Measurements from ENCODE around the gene EXOC1.

The EXOC1 gene

GRCh38 chr4:55820279-55820678, 33.2 kb upstream of the EXOC1 start:
- CTCF ChIA-PET: interaction anchor here (1.1 kb wide), 1 partner anchor 47 kb away, joined by 4 read pairs; no protein-coding TSS in a partner anchor
- H3K9me3 ChIP-seq (ENCODE audit: control extremely low read depth in 1 of 5, control insufficient read depth in 4 of 5, insufficient read depth in 2 of 5, low read depth in 1 of 5, low read length in 4 of 5): peaks cover 0 to 4% (median 0%) of the 10 kb centered on the region in 5 experiments
- H3K27me3 ChIP-seq (replicated peaks in 2 of 5; ENCODE audit: control insufficient read depth in 4 of 5, insufficient read depth in 5 of 5, low read length in 4 of 5): peaks cover 0 to 14% (median 0%) of the 10 kb centered on the region in 5 experiments
- no peak overlapping the region for H3K27ac ChIP-seq (ENCODE audit: insufficient read depth in 1 of 2, low read depth in 1 of 2, low read length in 2 of 2, poor library complexity in 1 of 2, severe bottlenecking in 2 of 2)
- no peak for DNase-seq
- POLR2A ChIA-PET: no interaction called here
- H3K4me3 ChIP-seq (ENCODE audit: control insufficient read depth in 1 of 7, extremely low read depth in 1 of 7, insufficient read depth in 4 of 7, low read depth in 2 of 7, low read length in 6 of 7): no peak overlapping the region
- WGBS (ENCODE audit: insufficient coverage): no CpG with 5 or more reads among the region's 2 CpGs
- H3K36me3 ChIP-seq (ENCODE audit: control insufficient read depth in 4 of 4, insufficient read depth in 4 of 4, low read length in 3 of 4): no peaks in the 10 kb centered on the region
- peaks cover 0 to 10% (median 4%) of the 10 kb centered on the region in 4 experiments for H3K4me1 ChIP-seq (ENCODE audit: control extremely low read depth in 1 of 4, control insufficient read depth in 4 of 4, insufficient read depth in 4 of 4, low read length in 3 of 4)

GRCh38 chr4:55822329-55822728, 31.1 kb upstream of the EXOC1 start:
- no peaks in the 10 kb centered on the region for H3K36me3 ChIP-seq (ENCODE audit: control insufficient read depth in 4 of 4, insufficient read depth in 4 of 4, low read length in 3 of 4)
- no peaks in the 10 kb centered on the region for H3K9me3 ChIP-seq (ENCODE audit: control extremely low read depth in 1 of 5, control insufficient read depth in 4 of 5, insufficient read depth in 2 of 5, low read depth in 1 of 5, low read length in 4 of 5)
- H3K4me3 ChIP-seq (ENCODE audit: control insufficient read depth in 1 of 7, extremely low read depth in 1 of 7, insufficient read depth in 4 of 7, low read depth in 2 of 7, low read length in 6 of 7): no peak overlapping the region
- ChIA-PET CTCF (no interaction called here), POLR2A (no interaction called here)
- no peak for DNase-seq
- 100% methylated on average over 2 of the region's 3 CpGs for WGBS (ENCODE audit: insufficient coverage)
- peaks cover 0 to 16% (median 0%) of the 10 kb centered on the region in 5 experiments for H3K27me3 ChIP-seq (replicated peaks in 2 of 5; ENCODE audit: control insufficient read depth in 4 of 5, insufficient read depth in 5 of 5, low read length in 4 of 5)
- H3K27ac ChIP-seq (ENCODE audit: insufficient read depth in 1 of 2, low read depth in 1 of 2, low read length in 2 of 2, poor library complexity in 1 of 2, severe bottlenecking in 2 of 2): no peak overlapping the region
- H3K4me1 ChIP-seq (ENCODE audit: control extremely low read depth in 1 of 4, control insufficient read depth in 4 of 4, insufficient read depth in 4 of 4, low read length in 3 of 4): peaks cover 0 to 10% (median 4%) of the 10 kb centered on the region in 4 experiments

GRCh38 chr4:55824865-55825264, 28.6 kb upstream of the EXOC1 start:
- no peak for DNase-seq
- Histone ChIP-seq H3K4me1 (ENCODE audit: control extremely low read depth in 1 of 4, control insufficient read depth in 4 of 4, insufficient read depth in 4 of 4, low read length in 3 of 4) (peaks cover 0 to 5% (median 1%) of the 10 kb centered on the region in 4 experiments), H3K36me3 (ENCODE audit: control insufficient read depth in 4 of 4, insufficient read depth in 4 of 4, low read length in 3 of 4) (no peaks in the 10 kb centered on the region), H3K9me3 (ENCODE audit: control extremely low read depth in 1 of 5, control insufficient read depth in 4 of 5, insufficient read depth in 2 of 5, low read depth in 1 of 5, low read length in 4 of 5) (no peaks in the 10 kb centered on the region), H3K27ac (ENCODE audit: insufficient read depth in 1 of 2, low read depth in 1 of 2, low read length in 2 of 2, poor library complexity in 1 of 2, severe bottlenecking in 2 of 2) (no peak overlapping the region), H3K27me3 (replicated peaks in 2 of 5; ENCODE audit: control insufficient read depth in 4 of 5, insufficient read depth in 5 of 5, low read length in 4 of 5) (peaks cover 0 to 17% (median 0%) of the 10 kb centered on the region in 5 experiments), H3K4me3 (ENCODE audit: control insufficient read depth in 1 of 7, extremely low read depth in 1 of 7, insufficient read depth in 4 of 7, low read depth in 2 of 7, low read length in 6 of 7) (no peak overlapping the region)
- 100% methylated on average over 1 of the region's 2 CpGs for WGBS (ENCODE audit: insufficient coverage)
- ChIA-PET CTCF (no interaction called here), POLR2A (no interaction called here)

- CTCF ChIA-PET: interaction anchor here (1.4 kb wide), 1 partner anchor 9 kb away, joined by 4 read pairs; no protein-coding TSS in a partner anchor
- H3K4me1 ChIP-seq (ENCODE audit: control extremely low read depth in 1 of 4, control insufficient read depth in 4 of 4, insufficient read depth in 4 of 4, low read length in 3 of 4): no peaks in the 10 kb centered on the region
- POLR2A ChIA-PET: no interaction called here
- H3K36me3 ChIP-seq (ENCODE audit: control insufficient read depth in 4 of 4, insufficient read depth in 4 of 4, low read length in 3 of 4): no peaks in the 10 kb centered on the region
- H3K9me3 ChIP-seq (ENCODE audit: control extremely low read depth in 1 of 5, control insufficient read depth in 4 of 5, insufficient read depth in 2 of 5, low read depth in 1 of 5, low read length in 4 of 5): no peaks in the 10 kb centered on the region
- DNase-seq: no peak
- no peak overlapping the region for H3K4me3 ChIP-seq (ENCODE audit: control insufficient read depth in 1 of 7, extremely low read depth in 1 of 7, insufficient read depth in 4 of 7, low read depth in 2 of 7, low read length in 6 of 7)
- peaks cover 0 to 11% (median 3%) of the 10 kb centered on the region in 5 experiments for H3K27me3 ChIP-seq (replicated peaks in 2 of 5; ENCODE audit: control insufficient read depth in 4 of 5, insufficient read depth in 5 of 5, low read length in 4 of 5)
- H3K27ac ChIP-seq (ENCODE audit: insufficient read depth in 1 of 2, low read depth in 1 of 2, low read length in 2 of 2, poor library complexity in 1 of 2, severe bottlenecking in 2 of 2): no peak overlapping the region
These were observed 26.5 kb upstream of the EXOC1 start for GRCh38 chr4:55826986-55827385.

GRCh38 chr4:55827582-55827981, 25.9 kb upstream of the EXOC1 start:
- POLR2A ChIA-PET: no interaction called here
- no peak overlapping the region for H3K4me3 ChIP-seq (ENCODE audit: control insufficient read depth in 1 of 7, extremely low read depth in 1 of 7, insufficient read depth in 4 of 7, low read depth in 2 of 7, low read length in 6 of 7)
- WGBS (ENCODE audit: insufficient coverage): 60% methylated on average over 1 of the region's 2 CpGs
- CTCF ChIA-PET: interaction anchor here (1.4 kb wide), 1 partner anchor 9 kb away, joined by 4 read pairs; no protein-coding TSS in a partner anchor
- no peaks in the 10 kb centered on the region for H3K9me3 ChIP-seq (ENCODE audit: control extremely low read depth in 1 of 5, control insufficient read depth in 4 of 5, insufficient read depth in 2 of 5, low read depth in 1 of 5, low read length in 4 of 5)
- no peaks in the 10 kb centered on the region for H3K36me3 ChIP-seq (ENCODE audit: control insufficient read depth in 4 of 4, insufficient read depth in 4 of 4, low read length in 3 of 4)
- H3K27me3 ChIP-seq (replicated peaks in 2 of 5; ENCODE audit: control insufficient read depth in 4 of 5, insufficient read depth in 5 of 5, low read length in 4 of 5): peaks cover 0 to 9% (median 3%) of the 10 kb centered on the region in 5 experiments
- H3K27ac ChIP-seq (ENCODE audit: insufficient read depth in 1 of 2, low read depth in 1 of 2, low read length in 2 of 2, poor library complexity in 1 of 2, severe bottlenecking in 2 of 2): no peak overlapping the region
- no peaks in the 10 kb centered on the region for H3K4me1 ChIP-seq (ENCODE audit: control extremely low read depth in 1 of 4, control insufficient read depth in 4 of 4, insufficient read depth in 4 of 4, low read length in 3 of 4)
- no peak for DNase-seq

- Histone ChIP-seq H3K27ac (ENCODE audit: insufficient read depth in 1 of 2, low read depth in 1 of 2, low read length in 2 of 2, poor library complexity in 1 of 2, severe bottlenecking in 2 of 2) (no peak overlapping the region), H3K36me3 (ENCODE audit: control insufficient read depth in 4 of 4, insufficient read depth in 4 of 4, low read length in 3 of 4) (no peaks in the 10 kb centered on the region), H3K4me1 (ENCODE audit: control extremely low read depth in 1 of 4, control insufficient read depth in 4 of 4, insufficient read depth in 4 of 4, low read length in 3 of 4) (no peaks in the 10 kb centered on the region), H3K9me3 (ENCODE audit: control extremely low read depth in 1 of 5, control insufficient read depth in 4 of 5, insufficient read depth in 2 of 5, low read depth in 1 of 5, low read length in 4 of 5) (no peaks in the 10 kb centered on the region), H3K4me3 (ENCODE audit: control insufficient read depth in 1 of 7, extremely low read depth in 1 of 7, insufficient read depth in 4 of 7, low read depth in 2 of 7, low read length in 6 of 7) (no peak overlapping the region), H3K27me3 (replicated peaks in 2 of 5; ENCODE audit: control insufficient read depth in 4 of 5, insufficient read depth in 5 of 5, low read length in 4 of 5) (peaks cover 0 to 9% (median 3%) of the 10 kb centered on the region in 5 experiments)
- CTCF ChIA-PET: no interaction called here
- DNase-seq: no peak
- 100% methylated on average over 1 of the region's 3 CpGs for WGBS (ENCODE audit: insufficient coverage)
- POLR2A ChIA-PET: no interaction called here
These were observed 23.4 kb upstream of the EXOC1 start for GRCh38 chr4:55830048-55830447.

- H3K27ac ChIP-seq (ENCODE audit: insufficient read depth in 1 of 2, low read depth in 1 of 2, low read length in 2 of 2, poor library complexity in 1 of 2, severe bottlenecking in 2 of 2): no peak overlapping the region
- 95% methylated on average over 3 of the region's 4 CpGs for WGBS (ENCODE audit: insufficient coverage)
- POLR2A ChIA-PET: no interaction called here
- CTCF ChIA-PET: no interaction called here
- no peaks in the 10 kb centered on the region for H3K9me3 ChIP-seq (ENCODE audit: control extremely low read depth in 1 of 5, control insufficient read depth in 4 of 5, insufficient read depth in 2 of 5, low read depth in 1 of 5, low read length in 4 of 5)
- no peaks in the 10 kb centered on the region for H3K4me1 ChIP-seq (ENCODE audit: control extremely low read depth in 1 of 4, control insufficient read depth in 4 of 4, insufficient read depth in 4 of 4, low read length in 3 of 4)
- DNase-seq: no peak
- H3K4me3 ChIP-seq (ENCODE audit: control insufficient read depth in 1 of 7, extremely low read depth in 1 of 7, insufficient read depth in 4 of 7, low read depth in 2 of 7, low read length in 6 of 7): no peak overlapping the region
- peaks cover 0 to 9% (median 3%) of the 10 kb centered on the region in 5 experiments for H3K27me3 ChIP-seq (replicated peaks in 2 of 5; ENCODE audit: control insufficient read depth in 4 of 5, insufficient read depth in 5 of 5, low read length in 4 of 5)
- no peaks in the 10 kb centered on the region for H3K36me3 ChIP-seq (ENCODE audit: control insufficient read depth in 4 of 4, insufficient read depth in 4 of 4, low read length in 3 of 4)
These were observed 22.7 kb upstream of the EXOC1 start for GRCh38 chr4:55830716-55831115.

All from common myeloid progenitor, CD34-positive (primary cell).